Measurements from ENCODE around the gene ZNF385C. TPM values are rescaled to one million over a fixed set of nuclear protein-coding genes. Genes with fewer than 3 reads are reported as not detected.

Gene ZNF385C
- total RNA-seq, 1 donor from 2014 or later = 0.16 TPM

DNA sequence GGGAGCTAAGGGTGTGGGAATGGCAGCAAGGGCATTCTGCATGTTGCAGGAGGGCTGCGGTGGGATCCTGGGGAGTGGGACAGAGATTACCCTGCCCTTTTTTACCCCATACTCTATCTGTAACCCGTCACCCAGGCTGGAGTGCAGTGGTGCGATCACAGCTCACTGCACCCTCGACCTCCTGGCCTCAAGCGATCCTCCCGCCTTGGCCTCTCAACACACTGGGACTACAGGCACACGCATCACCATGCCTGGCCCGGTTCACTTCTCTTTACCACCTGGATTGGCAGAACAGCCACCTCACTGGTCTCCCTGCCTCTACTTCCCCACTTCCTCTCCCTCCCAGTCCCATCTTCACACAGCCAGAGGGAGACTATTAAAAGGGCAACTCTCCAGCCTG is 9.5 kb downstream of the ZNF385C start:
- H3K4me1 Mint-ChIP-seq = no peaks in the 10 kb centered on the region
- H3K36me3 Mint-ChIP-seq (ENCODE audit: low read depth) = no peaks in the 10 kb centered on the region
- intact Hi-C loops (cut with micrococcal nuclease) = no loop called here
- peaks cover 22% of the 10 kb centered on the region for H3K27me3 Mint-ChIP-seq
- H3K4me3 Mint-ChIP-seq = no peak overlapping the region
- H3K9me3 Mint-ChIP-seq = no peaks in the 10 kb centered on the region
- DNase-seq = no peak
- H3K27ac Mint-ChIP-seq = no peak overlapping the region

DNA sequence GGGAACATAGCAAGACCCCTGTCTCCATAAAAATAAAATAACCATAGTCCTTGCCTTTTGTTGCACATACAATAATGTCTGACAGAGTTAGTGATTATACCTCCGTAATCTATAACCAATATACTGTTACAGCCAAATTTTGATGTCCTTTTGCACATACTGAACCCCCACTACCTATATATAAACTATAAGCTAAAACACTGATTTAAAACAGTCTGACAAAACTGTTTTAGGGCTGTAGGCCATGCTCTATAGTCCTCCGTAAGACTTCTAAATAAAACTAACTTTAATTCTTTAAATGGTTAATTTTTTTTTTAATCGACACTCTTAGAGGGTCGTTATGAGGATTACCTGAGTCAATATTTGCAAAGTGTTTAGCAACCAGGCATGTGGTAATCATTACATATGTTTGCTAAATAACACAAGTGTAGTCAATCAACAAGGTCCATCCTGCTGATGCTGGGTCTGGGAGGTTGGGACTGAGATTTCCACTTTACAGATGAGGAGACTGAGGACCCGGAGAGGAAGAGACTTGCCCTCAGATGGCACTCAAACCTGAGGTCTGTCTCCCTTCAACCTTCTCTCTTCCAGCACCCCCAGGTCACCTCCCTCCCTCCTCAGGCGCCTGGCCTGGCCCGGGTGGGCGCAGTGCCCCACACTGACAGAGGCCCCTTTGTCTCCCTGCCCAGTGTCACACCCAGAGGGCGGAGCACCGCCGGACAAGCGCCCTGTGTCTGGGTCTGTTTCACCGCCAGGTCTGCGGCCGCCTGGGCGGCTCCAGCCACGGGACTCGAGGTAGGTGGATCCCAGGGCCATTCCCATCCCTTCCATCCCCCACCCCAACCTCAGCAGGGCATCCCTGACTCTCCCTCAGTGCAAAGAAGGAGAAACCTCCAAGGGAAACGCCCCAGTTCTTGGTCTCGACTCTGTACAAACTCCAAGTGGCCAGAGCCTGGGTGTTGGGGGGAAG is 10.3 kb downstream of the ZNF385C start:
- Mint-ChIP-seq H3K9me3 (no peaks in the 10 kb centered on the region), H3K4me3 (no peak overlapping the region), H3K36me3 (ENCODE audit: low read depth) (no peaks in the 10 kb centered on the region), H3K27me3 (peaks cover 22% of the 10 kb centered on the region), H3K4me1 (no peaks in the 10 kb centered on the region), H3K27ac (no peak overlapping the region)
- intact Hi-C loops (cut with micrococcal nuclease) = no loop called here
- DNase-seq = no peak

- no peaks in the 10 kb centered on the region for H3K4me1 Mint-ChIP-seq
- H3K9me3 Mint-ChIP-seq = no peaks in the 10 kb centered on the region
- DNase-seq = no peak
- H3K4me3 Mint-ChIP-seq = no peak overlapping the region
- H3K27ac Mint-ChIP-seq = no peak overlapping the region
- H3K36me3 Mint-ChIP-seq (ENCODE audit: low read depth) = no peaks in the 10 kb centered on the region
- H3K27me3 Mint-ChIP-seq = peaks cover 20% of the 10 kb centered on the region
- intact Hi-C loops (cut with micrococcal nuclease) = no loop called here
Measured at GRCh38 chr17:42087042-42087701, 11.1 kb downstream of the ZNF385C start.

GRCh38 chr17:42081516-42082129 is 16.6 kb downstream of the ZNF385C start:
- no peak overlapping the region for H3K4me3 Mint-ChIP-seq
- no peak overlapping the region for H3K27ac Mint-ChIP-seq
- intact Hi-C loops (cut with micrococcal nuclease) = no loop called here
- H3K4me1 Mint-ChIP-seq = no peaks in the 10 kb centered on the region
- no peaks in the 10 kb centered on the region for H3K9me3 Mint-ChIP-seq
- H3K36me3 Mint-ChIP-seq (ENCODE audit: low read depth) = no peaks in the 10 kb centered on the region
- H3K27me3 Mint-ChIP-seq = no peaks in the 10 kb centered on the region
- no peak for DNase-seq

DNA sequence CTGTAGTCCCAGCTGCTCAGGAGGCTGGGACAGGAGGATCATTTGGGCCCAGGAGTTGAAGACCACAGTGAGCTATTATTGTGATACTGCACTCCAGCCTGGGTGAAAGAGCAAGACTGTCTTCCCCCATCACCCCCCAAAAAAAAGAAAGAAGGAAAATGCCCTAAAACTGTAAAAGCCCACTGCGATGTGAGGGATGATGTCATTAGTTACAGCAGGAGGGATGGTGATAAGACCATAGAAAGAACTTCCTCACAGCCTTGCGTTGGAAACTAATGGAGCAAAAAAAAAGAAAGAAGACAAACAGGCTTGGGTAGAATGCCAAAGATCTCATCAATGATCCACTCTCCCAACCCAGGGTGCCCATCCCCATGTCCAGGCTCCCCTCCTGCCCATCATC is 18.7 kb downstream of the ZNF385C start:
- Mint-ChIP-seq H3K36me3 (ENCODE audit: low read depth) (no peaks in the 10 kb centered on the region), H3K4me3 (no peak overlapping the region), H3K27me3 (peaks cover 4% of the 10 kb centered on the region), H3K4me1 (no peaks in the 10 kb centered on the region), H3K9me3 (no peaks in the 10 kb centered on the region), H3K27ac (no peak overlapping the region)
- intact Hi-C loops (cut with micrococcal nuclease) = no loop called here
- no peak for DNase-seq

DNA sequence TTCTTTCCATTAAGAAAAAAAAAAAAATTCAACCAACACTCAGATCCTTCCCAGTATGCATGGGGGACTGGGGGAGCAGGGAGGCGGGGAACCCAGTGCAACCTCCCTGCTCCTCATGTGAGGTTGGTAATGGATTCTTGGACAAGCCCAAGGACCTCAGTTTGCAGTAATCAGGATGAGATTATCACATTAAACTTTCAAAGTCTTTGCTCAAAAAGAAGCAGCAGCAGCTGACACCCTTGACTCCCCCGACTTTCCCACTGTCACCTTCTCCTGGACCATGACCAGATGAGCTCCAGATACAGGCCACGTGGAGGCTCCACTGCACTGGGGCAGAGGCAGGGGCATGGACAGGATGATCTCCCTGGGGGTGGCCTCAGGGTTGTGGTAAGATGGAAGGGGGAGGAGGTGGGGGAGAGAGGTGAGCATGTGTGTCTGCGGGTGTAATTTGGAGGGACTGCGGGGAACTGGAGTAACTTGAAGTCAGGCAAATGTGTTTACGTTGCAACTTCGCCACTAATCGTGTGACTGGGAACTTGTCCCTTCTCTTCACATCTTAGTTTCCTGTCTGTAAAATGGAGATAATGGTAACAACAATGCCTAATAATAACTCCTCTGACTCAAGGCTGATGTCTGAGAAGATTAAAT is 19.8 kb downstream of the ZNF385C start:
- Mint-ChIP-seq H3K4me3 (no peak overlapping the region), H3K27me3 (peaks cover 11% of the 10 kb centered on the region), H3K9me3 (no peaks in the 10 kb centered on the region), H3K27ac (no peak overlapping the region), H3K36me3 (ENCODE audit: low read depth) (no peaks in the 10 kb centered on the region), H3K4me1 (no peaks in the 10 kb centered on the region)
- intact Hi-C loops (cut with micrococcal nuclease) = no loop called here
- no peak for DNase-seq

DNA sequence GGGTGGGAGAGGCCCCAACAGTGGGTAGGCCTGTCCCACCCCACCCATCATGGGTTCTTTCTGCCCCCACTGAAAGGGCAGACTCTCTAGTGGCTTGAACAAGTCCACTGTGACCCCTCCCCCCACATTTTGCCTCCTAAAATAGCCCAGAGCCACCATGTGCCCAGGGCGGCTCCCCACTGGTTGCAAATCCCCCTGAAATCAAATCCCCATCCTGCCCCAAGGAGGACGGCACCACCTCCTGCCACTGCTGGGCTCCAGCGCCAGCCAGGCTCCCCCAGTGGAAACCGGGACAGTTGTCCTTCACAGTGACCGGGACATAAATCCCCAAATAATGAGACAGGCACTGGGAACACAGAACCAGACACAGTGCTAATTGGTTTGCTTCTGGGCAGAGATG is 20.5 kb downstream of the ZNF385C start:
- Mint-ChIP-seq H3K4me3 (no peak overlapping the region), H3K36me3 (ENCODE audit: low read depth) (no peaks in the 10 kb centered on the region), H3K4me1 (peaks cover 3% of the 10 kb centered on the region), H3K27me3 (peaks cover 19% of the 10 kb centered on the region), H3K9me3 (no peaks in the 10 kb centered on the region), H3K27ac (no peak overlapping the region)
- DNase-seq = no peak
- intact Hi-C loops (cut with micrococcal nuclease) = no loop called here

- H3K9me3 Mint-ChIP-seq = no peaks in the 10 kb centered on the region
- DNase-seq = no peak
- no peaks in the 10 kb centered on the region for H3K36me3 Mint-ChIP-seq (ENCODE audit: low read depth)
- no peak overlapping the region for H3K27ac Mint-ChIP-seq
- peaks cover 20% of the 10 kb centered on the region for H3K27me3 Mint-ChIP-seq
- intact Hi-C loops (cut with micrococcal nuclease) = no loop called here
- H3K4me3 Mint-ChIP-seq = no peak overlapping the region
- H3K4me1 Mint-ChIP-seq = peaks cover 4% of the 10 kb centered on the region
Measured at GRCh38 chr17:42076797-42077559, 21.3 kb downstream of the ZNF385C start.

DNA sequence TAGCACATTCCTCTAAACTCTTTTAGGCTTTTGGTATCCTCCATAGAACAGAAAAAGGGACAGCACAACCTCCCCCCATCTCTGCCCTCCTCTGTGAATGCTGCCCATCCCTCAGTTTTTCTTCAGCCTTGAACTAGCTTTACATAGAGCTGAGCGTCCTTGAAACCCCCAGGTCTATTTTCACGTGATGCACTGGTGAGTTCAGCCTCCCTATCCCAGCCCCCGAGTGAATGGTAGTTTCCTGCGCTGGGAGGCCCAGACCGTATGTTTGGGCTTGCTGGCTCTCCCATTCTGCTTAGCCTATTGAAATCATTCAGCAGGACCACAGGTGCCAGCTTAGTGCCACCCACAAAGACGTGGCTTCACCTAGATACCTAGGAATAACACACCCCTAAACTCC is 22.5 kb downstream of the ZNF385C start:
- no peaks in the 10 kb centered on the region for H3K9me3 Mint-ChIP-seq
- no peak overlapping the region for H3K27ac Mint-ChIP-seq
- peaks cover 5% of the 10 kb centered on the region for H3K4me1 Mint-ChIP-seq
- intact Hi-C loops (cut with micrococcal nuclease) = no loop called here
- no peaks in the 10 kb centered on the region for H3K36me3 Mint-ChIP-seq (ENCODE audit: low read depth)
- DNase-seq = no peak
- H3K27me3 Mint-ChIP-seq = peaks cover 30% of the 10 kb centered on the region
- no peak overlapping the region for H3K4me3 Mint-ChIP-seq

GRCh38 chr17:42072323-42073187 is 25.7 kb downstream of the ZNF385C start:
- DNase-seq = no peak
- no peaks in the 10 kb centered on the region for H3K36me3 Mint-ChIP-seq (ENCODE audit: low read depth)
- H3K27ac Mint-ChIP-seq = no peak overlapping the region
- intact Hi-C loops (cut with micrococcal nuclease) = no loop called here
- peaks cover 5% of the 10 kb centered on the region for H3K4me1 Mint-ChIP-seq
- no peaks in the 10 kb centered on the region for H3K9me3 Mint-ChIP-seq
- peak overlapping the region; percentile 53 for H3K4me3 Mint-ChIP-seq
- H3K27me3 Mint-ChIP-seq = peaks cover 30% of the 10 kb centered on the region

GRCh38 chr17:42071810-42072209 is 26.5 kb downstream of the ZNF385C start:
- Mint-ChIP-seq H3K36me3 (ENCODE audit: low read depth) (no peaks in the 10 kb centered on the region), H3K27ac (no peak overlapping the region)

DNA sequence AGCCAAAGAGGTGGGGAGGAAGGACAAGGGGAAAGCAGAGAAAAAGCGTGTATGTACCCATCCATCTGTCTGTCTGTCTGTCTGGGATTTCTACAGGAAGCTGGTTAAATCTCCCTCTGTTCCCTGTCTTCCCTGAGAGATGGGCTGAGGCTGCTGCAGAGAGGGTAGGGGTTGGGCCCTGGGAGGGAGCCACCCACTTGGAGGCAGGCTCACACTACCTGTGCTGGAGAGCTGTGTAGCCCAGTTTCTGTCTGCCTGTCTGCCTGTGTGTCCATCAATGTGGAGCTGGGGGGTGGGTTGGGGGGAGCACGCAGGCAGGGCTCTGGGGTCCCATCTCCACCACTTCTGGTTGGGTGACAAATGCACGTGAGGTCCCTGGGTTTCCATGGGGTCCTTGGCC is 29.3 kb downstream of the ZNF385C start:
- no peak for DNase-seq
- intact Hi-C loops (cut with micrococcal nuclease) = loop anchor here (10.0 kb wide), 1 partner anchor 116 kb away; the partner anchor contains the start of genes HCRT and KCNH4
- peaks cover 11% of the 10 kb centered on the region for H3K4me1 Mint-ChIP-seq
- H3K27ac Mint-ChIP-seq = no peak overlapping the region
- no peak overlapping the region for H3K4me3 Mint-ChIP-seq
- H3K36me3 Mint-ChIP-seq (ENCODE audit: low read depth) = no peaks in the 10 kb centered on the region
- peaks cover 23% of the 10 kb centered on the region for H3K27me3 Mint-ChIP-seq
- no peaks in the 10 kb centered on the region for H3K9me3 Mint-ChIP-seq

More at GRCh38 chr17:42071810-42072209, 26.5 kb downstream of the ZNF385C start:
- peak overlapping the region; percentile 53 for H3K4me3 Mint-ChIP-seq
- no peak for DNase-seq
- peaks cover 7% of the 10 kb centered on the region for H3K4me1 Mint-ChIP-seq
- H3K27me3 Mint-ChIP-seq = peaks cover 30% of the 10 kb centered on the region
- H3K9me3 Mint-ChIP-seq = no peaks in the 10 kb centered on the region
- intact Hi-C loops (cut with micrococcal nuclease) = no loop called here

All from activated CD4-positive, alpha-beta T cell treated with anti-CD3 and anti-CD28 coated beads, Interleukin-2, amount 10 ng/mL, durations not matched to agents 24 days and 14 days (primary cell).